Spleen (tissue), 7 donors: ENCODE measurements around the gene ABCG5.

ENCODE experiments used
- POLR2A ChIP-seq, 3 donors: fragments of 450-650 bp; IDR thresholded peaks; one replicate each; pipeline ENCODE4 v1.5.1; 2017; ENCODE audit warnings: antibody characterized with exemption in 3 of 3, mild to moderate bottlenecking in 1 of 3
- POLR2AphosphoS5 ChIP-seq, 3 donors: sonication (generic); formaldehyde crosslinking; IDR thresholded peaks; one replicate each; pipeline ENCODE4 v1.5.1; 2017; ENCODE audit warnings: antibody characterized with exemption in 3 of 3
- TF ChIP-seq, protein P1 (sequence below), 11 experiments: fragments of 200-600 bp in 7 of 11; fragments of 450-650 bp in 4 of 11; sonication (generic) in 4 of 11; IDR thresholded peaks in 8 of 11; conservative IDR thresholded peaks in 3 of 11; 1 replicate in 7 of 11; 2 replicates in 4 of 11; pipeline versions ENCODE4 v1.4.0 to v1.8.0; 2016 to 2021; ENCODE audit warnings: antibody characterized with exemption in 11 of 11, inconsistent platforms in 4 of 11, mild to moderate bottlenecking in 1 of 11
- donor health status: DM: no; HTN: no; CAD: no; lungs with moderate emphysema.
- donor health status: DM: no; HTN: no; CAD: no.
- donor health status: DM: no; HTN: no; CAD: no.

DNA sequence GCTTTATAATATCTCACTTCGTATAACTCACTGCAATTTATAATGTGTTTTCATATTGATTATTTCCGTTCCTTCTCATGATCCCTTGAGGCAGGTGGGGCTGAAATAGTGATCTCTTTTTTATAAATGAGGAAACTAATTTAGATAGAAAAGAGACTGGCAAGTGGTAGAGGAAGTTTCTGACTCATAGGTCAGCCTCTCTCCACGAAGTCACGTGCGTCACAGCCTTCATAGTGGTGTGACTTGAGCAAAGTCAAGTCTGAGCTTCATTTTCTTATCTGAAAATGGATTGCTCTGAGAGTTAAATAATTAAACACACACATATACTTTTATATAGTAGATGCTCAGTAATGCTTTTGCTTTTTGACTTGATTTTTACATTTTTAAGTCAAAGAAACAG lies 19.9 kb downstream of the ABCG5 start:
- TF ChIP-seq, protein P1, sequence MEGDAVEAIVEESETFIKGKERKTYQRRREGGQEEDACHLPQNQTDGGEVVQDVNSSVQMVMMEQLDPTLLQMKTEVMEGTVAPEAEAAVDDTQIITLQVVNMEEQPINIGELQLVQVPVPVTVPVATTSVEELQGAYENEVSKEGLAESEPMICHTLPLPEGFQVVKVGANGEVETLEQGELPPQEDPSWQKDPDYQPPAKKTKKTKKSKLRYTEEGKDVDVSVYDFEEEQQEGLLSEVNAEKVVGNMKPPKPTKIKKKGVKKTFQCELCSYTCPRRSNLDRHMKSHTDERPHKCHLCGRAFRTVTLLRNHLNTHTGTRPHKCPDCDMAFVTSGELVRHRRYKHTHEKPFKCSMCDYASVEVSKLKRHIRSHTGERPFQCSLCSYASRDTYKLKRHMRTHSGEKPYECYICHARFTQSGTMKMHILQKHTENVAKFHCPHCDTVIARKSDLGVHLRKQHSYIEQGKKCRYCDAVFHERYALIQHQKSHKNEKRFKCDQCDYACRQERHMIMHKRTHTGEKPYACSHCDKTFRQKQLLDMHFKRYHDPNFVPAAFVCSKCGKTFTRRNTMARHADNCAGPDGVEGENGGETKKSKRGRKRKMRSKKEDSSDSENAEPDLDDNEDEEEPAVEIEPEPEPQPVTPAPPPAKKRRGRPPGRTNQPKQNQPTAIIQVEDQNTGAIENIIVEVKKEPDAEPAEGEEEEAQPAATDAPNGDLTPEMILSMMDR (IDR thresholded peaks at IDR 0.05 in 8 of 11, conservative IDR thresholded peaks at IDR 0.05 in 3 of 11) = no peak
- no peak for TF ChIP-seq POLR2A (IDR thresholded peaks at IDR 0.05)
- no peak for TF ChIP-seq POLR2AphosphoS5 (IDR thresholded peaks at IDR 0.05)
